Globus pallidus (tissue), 1 donor: ENCODE data around the gene CNGA2.

Experiments
- DNase-seq: peaks from one replicate; pipeline ENCODE4 v3.0.0-alpha.2; 2015; ENCODE audit warnings: low spot score

Gene CNGA2

GRCh38 chrX:151752847-151753246, 18.3 kb downstream of the CNGA2 start:
- no peak for DNase-seq

- DNase-seq: peak; percentile 26
Measured at GRCh38 chrX:151753313-151754046, 18.9 kb downstream of the CNGA2 start.

DNA sequence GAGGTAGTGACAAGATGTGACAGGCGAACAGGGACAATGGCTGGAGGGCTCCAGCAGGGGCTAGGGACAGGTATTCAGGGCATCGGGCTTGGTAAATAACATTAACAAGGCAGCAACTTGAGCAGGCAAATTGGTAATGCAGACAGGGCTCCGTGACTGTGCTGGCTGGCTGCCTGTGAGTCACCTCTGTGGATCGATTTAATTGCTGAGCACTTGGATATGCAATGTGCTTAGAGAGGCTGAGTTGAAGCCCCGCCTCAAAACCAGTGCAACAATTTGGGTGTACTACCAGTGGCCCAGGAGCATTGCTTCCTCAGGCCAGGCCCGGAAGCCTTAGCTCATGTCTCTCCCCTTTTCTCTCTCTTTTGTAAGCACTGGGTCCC, 19.5 kb downstream of the CNGA2 start:
- DNase-seq: no peak

GRCh38 chrX:151754641-151755215, 20.2 kb downstream of the CNGA2 start:
- no peak for DNase-seq

DNA sequence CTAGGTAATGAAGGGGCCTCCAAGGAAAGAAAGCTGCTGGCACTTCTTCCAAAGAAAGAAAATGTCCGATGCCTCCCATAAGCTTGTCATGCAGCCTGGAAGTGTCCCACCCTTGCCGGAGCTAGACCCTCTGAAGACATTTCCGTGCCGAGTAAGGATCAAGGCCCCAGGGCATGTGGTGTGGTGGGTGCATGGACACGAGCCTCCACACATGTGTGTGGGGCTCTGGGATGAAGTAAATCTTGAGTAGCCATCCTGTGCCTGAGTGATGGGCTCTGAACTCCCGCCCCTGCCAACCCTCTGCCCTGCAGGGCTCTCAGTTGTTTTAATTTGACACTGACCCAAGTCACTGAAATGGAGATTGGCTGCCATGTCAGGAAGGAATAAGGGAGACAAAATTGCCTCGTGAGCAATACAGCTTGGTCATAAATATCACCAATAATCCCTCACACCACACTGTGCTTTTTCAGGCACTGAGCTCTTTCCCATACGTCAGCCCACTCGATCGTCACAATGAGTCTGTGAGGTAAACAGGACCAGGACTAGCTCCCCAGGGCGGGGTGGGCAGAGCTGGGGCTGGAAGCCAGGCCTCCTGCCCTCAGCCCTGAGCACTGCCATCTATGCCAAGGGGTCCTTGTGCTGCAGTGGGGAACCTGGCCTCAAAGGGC, 24.6 kb downstream of the CNGA2 start:
- no peak for DNase-seq

- DNase-seq: no peak
Measured at GRCh38 chrX:151762802-151763201, 28.3 kb downstream of the CNGA2 start.

- DNase-seq: no peak
Measured at GRCh38 chrX:151763711-151764110, 29.2 kb downstream of the CNGA2 start.

- DNase-seq: no peak
Measured at GRCh38 chrX:151765026-151765425, 30.5 kb downstream of the CNGA2 start.

DNA sequence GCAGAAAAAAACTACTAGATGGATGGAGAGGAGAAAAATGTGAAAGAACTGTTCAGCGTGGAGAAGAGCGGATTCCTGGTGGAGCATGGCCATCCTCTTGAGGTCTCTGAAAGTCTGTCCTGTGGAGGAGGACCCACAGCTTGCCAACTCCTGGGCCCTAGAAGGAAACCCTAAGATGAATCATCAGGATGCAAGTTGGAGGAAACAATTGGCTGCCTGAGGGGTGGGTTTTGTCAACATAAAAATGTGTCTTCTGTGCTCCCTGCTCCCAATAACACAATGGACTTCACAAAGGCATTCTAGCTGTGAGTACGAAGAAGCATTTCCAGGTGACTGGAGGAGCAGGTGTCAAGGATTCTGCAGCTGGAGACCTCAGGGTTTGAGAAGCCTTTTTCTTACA, 37.2 kb downstream of the CNGA2 start:
- no peak for DNase-seq

DNA sequence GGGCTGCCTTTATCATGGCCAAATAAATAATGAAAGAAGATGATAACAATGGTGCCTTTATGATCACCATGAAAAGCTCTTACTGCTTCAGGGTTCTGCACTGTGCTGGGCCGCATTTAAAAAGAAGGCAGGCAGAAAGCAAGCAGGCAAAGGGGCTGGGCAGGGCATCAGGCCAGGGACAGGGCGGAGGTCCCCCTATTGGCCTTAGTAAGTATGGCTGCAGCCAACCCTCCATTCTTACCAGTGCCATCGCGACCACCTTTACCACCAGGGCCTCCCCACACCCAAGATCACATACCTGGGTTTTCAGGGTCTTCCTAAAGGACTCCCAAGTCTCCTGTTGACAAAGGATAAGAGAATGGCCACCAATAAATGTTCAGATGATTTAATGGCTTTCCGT, 38.9 kb downstream of the CNGA2 start:
- no peak for DNase-seq

DNA sequence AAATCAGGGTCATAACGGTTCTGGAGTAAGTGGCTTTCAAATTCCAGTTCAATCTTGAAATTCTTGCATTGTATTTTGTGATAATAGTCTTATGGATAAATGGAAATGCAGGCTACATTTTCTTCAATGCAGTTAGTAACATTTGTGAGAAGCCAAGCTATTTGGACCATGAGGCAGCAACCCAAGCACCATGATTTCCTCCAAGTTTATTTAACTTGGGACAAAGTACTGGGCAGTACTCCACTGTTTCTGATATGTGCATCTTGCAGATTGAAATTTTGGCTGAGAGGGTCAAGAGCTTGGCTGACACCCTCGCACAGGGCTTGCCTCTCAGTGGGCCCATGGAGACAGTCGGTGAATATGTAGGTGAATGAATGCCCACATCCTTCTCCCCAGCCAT, 39.9 kb downstream of the CNGA2 start:
- no peak for DNase-seq

DNA sequence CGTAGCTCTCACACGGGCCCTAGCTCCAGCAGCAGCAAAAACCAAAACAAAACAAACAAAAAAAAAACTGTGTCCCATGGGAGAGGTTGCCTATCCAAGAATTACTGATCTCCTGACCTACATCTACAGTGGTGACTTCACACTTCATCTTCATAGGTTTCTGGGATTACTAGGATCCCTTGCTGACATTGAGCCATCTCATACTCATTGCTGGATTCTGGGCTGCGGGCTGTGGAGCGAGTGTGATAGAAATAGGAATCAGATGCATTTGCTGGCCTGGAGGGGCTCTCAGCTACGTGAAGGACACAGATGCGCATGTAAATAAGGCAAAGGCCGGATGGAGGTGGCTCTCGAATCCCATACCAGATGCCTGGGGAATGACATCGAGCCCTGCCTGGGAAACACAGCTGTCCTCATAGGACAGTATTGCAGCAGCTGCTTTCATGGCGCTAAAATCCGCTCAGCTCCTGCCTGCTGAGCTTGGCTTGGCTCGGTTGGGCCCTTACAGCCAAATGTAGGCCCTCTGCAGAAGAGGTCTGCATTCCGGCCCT, 41.7 kb downstream of the CNGA2 start:
- no peak for DNase-seq

GRCh38 chrX:151776936-151777335, 42.4 kb downstream of the CNGA2 start:
- DNase-seq: no peak

DNA sequence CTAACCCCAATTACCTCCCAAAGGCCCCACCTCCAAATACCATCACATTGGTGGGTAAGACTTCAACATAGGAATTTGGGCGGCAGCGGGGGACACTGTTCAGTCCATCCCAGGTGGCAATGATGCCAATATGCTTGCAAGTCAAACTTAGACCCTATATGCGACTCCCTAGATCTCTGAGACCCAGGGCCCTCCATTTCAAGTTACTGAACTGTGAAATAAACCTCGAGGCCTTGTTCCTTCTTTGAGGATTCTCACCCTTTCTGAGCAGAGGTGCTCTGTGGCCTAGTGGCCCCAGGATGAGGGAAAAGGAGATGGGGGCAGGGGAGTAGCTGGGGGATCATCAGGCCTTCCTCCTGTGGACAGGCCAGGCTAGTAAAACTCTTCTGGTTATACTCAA, 44.7 kb downstream of the CNGA2 start:
- no peak for DNase-seq

DNA sequence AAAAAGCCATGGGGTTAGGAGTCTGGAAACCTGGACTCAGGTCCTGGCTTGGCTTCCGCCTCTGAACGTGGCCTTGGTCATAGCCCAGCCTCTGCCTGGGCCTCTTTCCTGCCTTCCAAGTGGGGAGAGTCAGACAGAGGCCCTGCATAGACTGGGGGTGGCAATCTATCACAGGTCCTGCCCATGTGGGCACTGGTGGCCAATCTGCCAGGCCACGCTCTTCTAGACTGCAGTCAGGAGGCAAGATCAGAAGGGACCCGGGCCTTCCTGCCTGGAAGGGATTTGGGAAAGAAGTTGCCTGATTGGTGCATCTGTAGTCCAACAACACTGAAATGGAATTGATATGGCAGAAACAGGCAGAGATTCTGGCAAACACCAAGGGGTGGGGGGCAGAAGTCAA, 46.1 kb downstream of the CNGA2 start:
- DNase-seq: no peak

DNA sequence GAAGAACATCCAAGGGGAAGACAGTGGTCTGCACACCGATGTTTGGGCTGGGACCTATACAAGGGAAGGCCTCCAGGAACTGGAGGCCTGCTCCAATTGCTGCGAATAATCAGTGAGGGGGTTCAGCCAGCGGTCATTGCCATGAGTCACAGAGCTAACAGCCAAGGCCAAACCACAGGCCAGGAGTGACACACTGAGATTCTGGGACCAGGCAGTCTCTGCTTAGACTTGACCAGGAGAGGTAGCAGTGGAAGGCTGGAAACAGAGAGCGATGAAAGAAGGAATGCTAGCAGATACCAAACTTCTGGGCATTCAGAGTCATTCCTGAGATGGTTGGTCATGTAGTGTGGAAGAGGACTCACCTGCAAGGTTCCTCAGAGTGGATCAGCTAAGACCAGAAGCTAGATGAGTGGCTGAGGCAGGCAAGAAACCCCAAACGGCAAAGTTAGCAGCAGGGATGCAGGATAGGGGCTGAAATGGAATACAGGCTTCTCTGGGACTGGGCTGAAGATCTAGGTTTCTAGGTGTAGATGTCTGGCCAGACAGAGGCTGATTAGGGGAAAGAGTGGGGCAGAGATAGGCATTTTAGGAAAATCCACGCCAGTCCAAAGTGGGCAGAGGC, 54.7 kb downstream of the CNGA2 start:
- no peak for DNase-seq

DNA sequence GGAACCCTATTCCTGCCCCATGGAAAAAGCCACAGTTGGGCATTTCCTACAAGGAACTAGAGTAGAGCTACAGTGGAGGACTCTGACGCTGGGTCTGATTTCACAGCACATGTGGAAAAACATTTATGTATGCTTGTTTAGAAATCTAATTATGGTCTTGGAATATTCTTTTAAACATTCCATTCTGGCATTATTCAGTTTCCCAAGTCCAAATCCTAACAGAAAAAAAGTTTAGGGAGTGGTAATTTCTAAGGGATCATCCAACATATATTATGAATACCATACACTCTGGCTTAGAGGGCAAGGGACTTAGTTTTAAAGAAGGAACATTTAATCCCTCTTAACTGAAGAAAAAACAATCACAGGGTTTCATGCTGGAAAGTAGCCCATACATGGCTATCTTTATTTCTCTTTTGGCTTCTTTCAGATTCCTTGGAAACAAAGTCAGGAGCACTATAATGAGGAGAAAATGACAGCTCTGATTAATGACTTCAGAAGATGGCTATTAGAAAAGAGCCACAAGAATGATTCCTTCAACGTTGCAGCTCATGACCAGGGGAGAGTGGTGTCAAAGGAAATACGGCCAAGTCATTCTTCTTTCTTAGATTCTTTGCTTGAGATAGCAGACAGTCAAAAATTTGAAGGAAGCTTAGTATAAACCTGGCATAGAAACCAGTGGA, 56.1 kb downstream of the CNGA2 start:
- no peak for DNase-seq

- DNase-seq: no peak
Measured at GRCh38 chrX:151791961-151792360, 57.4 kb downstream of the CNGA2 start.

- no peak for DNase-seq
Measured at GRCh38 chrX:151792505-151792904, 58.0 kb downstream of the CNGA2 start.

DNA sequence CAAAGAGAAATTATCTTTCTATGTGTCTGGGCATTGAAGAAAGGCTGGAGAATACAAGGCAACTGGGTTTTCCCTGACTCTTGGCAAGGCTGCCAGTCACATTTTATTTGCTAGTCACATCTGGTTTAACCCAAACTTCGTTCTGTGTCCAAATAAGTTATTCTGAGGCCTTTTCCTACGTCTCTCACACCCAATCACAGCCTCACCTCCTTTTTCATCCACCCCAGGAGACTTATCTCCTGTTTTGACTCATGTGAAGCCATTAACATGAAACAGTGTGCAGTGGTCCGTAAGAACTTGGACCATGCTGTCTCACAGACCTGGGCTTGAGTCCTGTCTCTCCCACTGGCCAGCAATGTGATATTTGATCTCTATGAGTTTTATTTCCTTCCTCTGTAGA, 59.3 kb downstream of the CNGA2 start:
- DNase-seq: no peak
